Stimulated activated naive B cell treated with anti-CD40 and anti-IgM and Interleukin-4, amounts not matched to agents 10 μg/mL and 1 μg/mL and 100 μg/mL, for 72 hours (primary cell): ENCODE measurements around the gene GALNT5.

ENCODE experiments used
- ATAC-seq, 2 donors: fragments of 150-1000 bp; cut with Tn5 transposase; replicated peaks; 2 replicates each; pipeline ENCODE4 v1.10.0; 2021; ENCODE audit warnings: moderate library complexity in 1 of 2
- DNase-seq: peaks from one replicate; pipeline ENCODE4 v3.0.0; 2021
- H3K27ac Mint-ChIP-seq: one replicate; pipeline ENCODE4 v1.8.0; 2022; ENCODE audit warnings: mild to moderate bottlenecking, mixed read lengths
- H3K27me3 Mint-ChIP-seq, 2 donors: one replicate each; pipeline ENCODE4 v1.8.0; 2022; ENCODE audit warnings: mixed read lengths in 2 of 2
- H3K36me3 Mint-ChIP-seq, 2 donors: one replicate each; pipeline ENCODE4 v1.8.0; 2022; ENCODE audit warnings: mixed read lengths in 2 of 2, mild to moderate bottlenecking in 1 of 2
- H3K4me1 Mint-ChIP-seq, 2 donors: one replicate each; pipeline ENCODE4 v1.8.0; 2022; ENCODE audit warnings: mixed read lengths in 2 of 2, mild to moderate bottlenecking in 1 of 2
- H3K4me3 Mint-ChIP-seq, 2 donors: one replicate each; pipeline ENCODE4 v1.8.0; 2022; ENCODE audit warnings: mild to moderate bottlenecking in 2 of 2, mixed read lengths in 2 of 2, moderate library complexity in 1 of 2
- H3K9me3 Mint-ChIP-seq, 2 donors: one replicate each; pipeline ENCODE4 v1.8.0; 2022; ENCODE audit warnings: mixed read lengths in 2 of 2, mild to moderate bottlenecking in 1 of 2

GALNT5 gene

DNA sequence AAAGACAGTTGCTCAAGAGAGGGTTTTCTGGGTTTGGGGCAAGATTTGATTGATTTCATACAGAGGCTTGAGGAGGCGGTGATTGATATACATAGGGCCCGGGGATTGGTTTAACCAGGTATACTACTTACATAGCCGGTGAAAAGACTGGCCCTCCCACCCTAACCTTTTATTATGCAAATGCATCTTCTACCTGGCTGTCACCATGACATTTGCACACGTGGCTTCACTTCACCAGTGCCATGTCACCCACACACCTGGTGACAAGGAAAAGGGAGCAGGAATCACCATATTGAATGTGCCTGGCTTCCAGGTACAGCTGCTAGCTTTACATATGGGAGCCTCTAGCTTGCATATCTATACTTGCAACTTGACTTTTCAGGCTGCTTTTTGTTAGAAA lies 58.4 kb downstream of the GALNT5 start:
- H3K36me3 Mint-ChIP-seq: peaks cover 0 to 4% of the 10 kb centered on the region in 2 donors
- no peak for DNase-seq
- H3K27me3 Mint-ChIP-seq: no peaks in the 10 kb centered on the region
- no peaks in the 10 kb centered on the region for H3K4me1 Mint-ChIP-seq
- H3K9me3 Mint-ChIP-seq: no peaks in the 10 kb centered on the region
- ATAC-seq: no peak
- H3K27ac Mint-ChIP-seq: no peak overlapping the region
- no peak overlapping the region for H3K4me3 Mint-ChIP-seq

DNA sequence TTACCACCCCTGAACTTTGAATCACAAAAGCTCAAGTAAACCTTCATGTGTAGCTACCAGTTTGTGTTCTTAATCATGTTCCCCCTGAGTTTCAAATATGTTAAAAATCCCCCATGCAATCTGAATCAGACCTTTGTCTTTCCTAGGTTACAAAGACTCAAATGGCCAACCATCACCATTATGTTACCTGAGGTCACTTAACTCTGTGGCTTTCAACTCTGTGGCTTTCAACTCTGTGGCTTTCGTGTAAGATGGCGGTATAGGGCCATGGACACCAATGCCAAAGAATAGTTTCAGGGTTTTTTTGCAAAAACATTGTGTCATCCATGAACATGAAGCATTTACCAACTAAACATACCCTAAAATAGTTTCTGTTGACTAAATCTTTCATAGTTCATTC lies 61.4 kb downstream of the GALNT5 start:
- peaks cover 1 to 21% of the 10 kb centered on the region in 2 donors for H3K36me3 Mint-ChIP-seq
- no peaks in the 10 kb centered on the region for H3K27me3 Mint-ChIP-seq
- H3K9me3 Mint-ChIP-seq: no peaks in the 10 kb centered on the region
- no peak for DNase-seq
- no peak for ATAC-seq
- no peak overlapping the region for H3K27ac Mint-ChIP-seq
- peaks cover 4 to 6% of the 10 kb centered on the region in 2 donors for H3K4me1 Mint-ChIP-seq
- no peak overlapping the region for H3K4me3 Mint-ChIP-seq

DNA sequence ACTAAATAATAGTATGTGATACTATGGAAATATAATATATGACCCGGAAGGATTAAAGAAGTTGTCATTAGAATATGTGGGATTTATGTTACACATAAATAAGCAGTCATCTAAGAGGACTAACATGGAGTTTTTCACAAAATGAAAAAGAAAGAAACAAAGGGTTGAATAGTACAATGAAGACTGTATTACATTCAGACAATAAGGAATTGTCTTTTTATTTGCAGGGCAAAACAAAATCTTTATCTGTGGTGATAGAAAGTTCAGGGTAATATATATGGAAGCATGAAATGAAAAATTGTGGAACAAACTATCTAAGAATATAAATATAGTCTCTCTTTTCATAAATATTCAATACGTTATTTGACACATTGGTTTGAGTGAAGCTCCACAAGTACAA lies 62.3 kb downstream of the GALNT5 start:
- DNase-seq (no peak), ATAC-seq (no peak)
- no peaks in the 10 kb centered on the region for H3K27me3 Mint-ChIP-seq
- H3K27ac Mint-ChIP-seq: no peak overlapping the region
- peaks cover 1 to 21% of the 10 kb centered on the region in 2 donors for H3K36me3 Mint-ChIP-seq
- no peak overlapping the region for H3K4me3 Mint-ChIP-seq
- peaks cover 4 to 6% of the 10 kb centered on the region in 2 donors for H3K4me1 Mint-ChIP-seq
- H3K9me3 Mint-ChIP-seq: no peaks in the 10 kb centered on the region

DNA sequence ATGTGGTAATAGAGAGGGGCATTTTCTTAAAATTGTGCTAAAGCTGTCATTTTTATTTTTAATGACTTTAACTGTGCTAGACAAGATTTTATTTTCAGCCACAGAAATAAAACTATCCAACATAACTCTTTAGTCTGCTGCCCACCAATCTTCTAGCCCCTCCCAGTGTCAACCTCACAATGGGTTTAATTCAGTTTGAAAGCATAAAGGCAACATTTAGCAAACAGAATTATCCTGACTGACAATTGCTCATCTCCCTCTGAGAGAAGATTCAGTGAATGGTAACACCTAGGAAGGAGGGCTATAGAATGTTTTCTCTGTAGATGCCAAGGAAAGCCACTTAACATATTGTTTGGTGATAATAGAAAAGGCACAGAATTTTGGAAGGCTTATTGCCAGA lies 62.9 kb downstream of the GALNT5 start:
- no peaks in the 10 kb centered on the region for H3K9me3 Mint-ChIP-seq
- peaks cover 4 to 6% of the 10 kb centered on the region in 2 donors for H3K4me1 Mint-ChIP-seq
- H3K36me3 Mint-ChIP-seq: peaks cover 1 to 23% of the 10 kb centered on the region in 2 donors
- no peaks in the 10 kb centered on the region for H3K27me3 Mint-ChIP-seq
- ATAC-seq (no peak), DNase-seq (no peak)
- H3K4me3 Mint-ChIP-seq: no peak overlapping the region
- no peak overlapping the region for H3K27ac Mint-ChIP-seq

DNA sequence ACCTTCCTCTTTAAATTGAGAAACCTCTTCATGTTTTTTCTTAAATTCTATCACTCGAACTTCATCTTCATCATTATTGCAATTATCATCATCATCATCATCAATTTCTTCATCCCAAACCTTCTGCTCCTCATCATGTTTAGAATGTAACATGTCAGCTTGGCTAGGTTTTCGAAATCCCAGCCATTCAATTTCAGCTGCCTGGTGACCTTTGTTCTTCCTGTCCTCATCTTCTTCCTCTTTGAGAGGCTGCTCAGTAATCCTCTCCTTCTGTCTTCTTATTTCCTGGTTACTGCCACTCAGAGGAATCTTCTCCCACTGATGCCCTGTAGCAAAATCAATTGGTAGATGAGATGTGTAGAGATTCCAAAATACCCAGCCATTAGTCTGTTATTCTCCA lies 64.0 kb downstream of the GALNT5 start:
- H3K4me3 Mint-ChIP-seq: no peak overlapping the region
- peaks cover 4 to 6% of the 10 kb centered on the region in 2 donors for H3K4me1 Mint-ChIP-seq
- H3K9me3 Mint-ChIP-seq: no peaks in the 10 kb centered on the region
- DNase-seq (no peak), ATAC-seq (no peak)
- peaks cover 1 to 24% of the 10 kb centered on the region in 2 donors for H3K36me3 Mint-ChIP-seq
- no peak overlapping the region for H3K27ac Mint-ChIP-seq
- no peaks in the 10 kb centered on the region for H3K27me3 Mint-ChIP-seq

DNA sequence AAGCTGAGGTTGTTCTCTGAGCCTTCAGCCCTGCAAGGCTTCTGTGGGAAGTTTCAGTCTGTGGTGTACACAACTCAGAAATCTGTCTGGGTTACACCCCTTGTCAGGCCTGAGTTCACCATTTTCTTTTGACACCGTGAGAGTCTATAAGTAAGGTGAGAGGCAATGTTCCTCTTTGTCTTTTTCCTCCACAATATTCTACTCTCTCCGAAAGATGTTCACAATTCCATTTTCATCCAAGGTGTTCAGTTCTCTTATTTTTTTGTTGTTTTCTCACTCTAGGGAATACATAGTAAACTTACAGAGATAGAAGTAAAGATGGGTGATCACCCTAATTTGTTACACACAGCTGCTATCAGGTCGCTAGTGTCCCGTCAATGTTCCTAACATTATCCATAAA lies 64.9 kb downstream of the GALNT5 start:
- Mint-ChIP-seq H3K9me3 (no peaks in the 10 kb centered on the region), H3K27ac (no peak overlapping the region), H3K4me1 (peaks cover 7 to 10% of the 10 kb centered on the region in 2 donors), H3K36me3 (peaks cover 1 to 24% of the 10 kb centered on the region in 2 donors), H3K4me3 (no peak overlapping the region), H3K27me3 (no peaks in the 10 kb centered on the region)
- ATAC-seq (no peak), DNase-seq (no peak)

DNA sequence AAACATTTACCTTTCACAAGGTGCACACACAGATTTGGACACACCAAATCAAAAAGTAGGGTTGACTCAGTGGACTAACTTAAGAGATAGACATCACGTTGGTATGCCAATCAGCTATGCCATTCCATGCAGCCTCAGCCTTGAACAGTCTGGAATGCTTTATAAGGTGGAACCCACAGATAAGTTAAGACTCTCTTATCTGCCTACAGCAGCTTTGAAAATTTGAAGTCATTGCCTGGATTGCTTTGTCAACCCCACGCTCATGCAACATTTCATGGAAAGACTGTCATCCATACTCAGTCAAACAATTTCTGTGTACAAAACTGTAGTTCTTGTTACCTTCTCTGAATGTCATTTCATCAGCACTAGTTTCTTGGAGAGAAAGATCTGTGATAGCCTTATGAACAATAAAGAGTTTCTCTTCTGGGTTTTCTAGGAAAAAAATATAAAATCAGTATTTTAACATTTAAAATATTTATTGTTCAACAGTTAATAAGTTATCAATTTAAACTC lies 66.9 kb downstream of the GALNT5 start:
- Mint-ChIP-seq H3K4me3 (no peak overlapping the region), H3K9me3 (no peaks in the 10 kb centered on the region), H3K27ac (no peak overlapping the region), H3K36me3 (peaks cover 1 to 24% of the 10 kb centered on the region in 2 donors), H3K27me3 (no peaks in the 10 kb centered on the region), H3K4me1 (peaks cover 18 to 21% of the 10 kb centered on the region in 2 donors)
- DNase-seq (no peak), ATAC-seq (no peak)

DNA sequence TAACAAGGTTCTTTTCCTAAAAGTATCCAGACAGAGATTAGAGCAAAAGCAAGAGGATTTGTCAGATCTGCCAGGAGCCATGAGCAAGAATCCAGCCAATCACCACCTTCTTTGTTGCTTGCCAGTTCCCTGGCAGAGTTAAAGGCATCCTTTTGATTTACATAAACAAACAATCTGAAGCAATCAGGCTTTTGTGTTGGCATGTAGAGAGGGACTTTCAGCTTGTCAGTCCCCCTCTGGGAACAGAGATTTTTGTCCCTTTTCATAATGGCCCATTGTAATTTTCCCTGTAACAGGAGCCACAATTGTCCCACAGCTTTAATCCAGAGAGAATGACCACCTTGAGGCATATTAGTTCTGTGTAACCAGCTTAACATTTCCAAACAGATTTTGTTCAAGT lies 68.3 kb downstream of the GALNT5 start, which contains the start of gene ERMN:
ERMN (minus strand) TSS at position 39 of the 400 bp plus-strand sequence. CDS start 182 bp downstream, outside the sequence.
- peaks cover 18 to 21% of the 10 kb centered on the region in 2 donors for H3K4me1 Mint-ChIP-seq
- H3K27me3 Mint-ChIP-seq: no peaks in the 10 kb centered on the region
- no peaks in the 10 kb centered on the region for H3K9me3 Mint-ChIP-seq
- ATAC-seq: no peak
- H3K27ac Mint-ChIP-seq: peak within 1 kb of the TSS; percentile 56
- no peak for DNase-seq
- peaks cover 1 to 20% of the 10 kb centered on the region in 2 donors for H3K36me3 Mint-ChIP-seq
- H3K4me3 Mint-ChIP-seq: no peak within 1 kb of the TSS

DNA sequence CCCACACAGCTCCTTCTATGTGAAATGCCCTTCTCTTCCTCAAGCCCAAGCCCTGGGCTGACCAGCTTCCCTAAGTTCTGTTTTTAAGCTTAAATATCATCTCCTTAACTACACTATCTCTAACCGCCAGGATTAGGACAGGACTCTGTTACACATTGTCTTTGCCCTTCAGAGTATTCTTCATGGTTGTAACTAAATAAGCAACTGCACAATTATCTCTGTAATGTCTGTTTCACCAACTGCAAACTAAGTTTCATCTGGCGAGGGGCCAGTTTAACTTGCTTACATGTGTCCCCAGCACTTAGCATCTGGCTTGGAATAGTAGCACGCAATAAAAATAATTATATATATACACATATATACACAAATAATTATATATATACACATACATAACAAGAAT lies 69.2 kb downstream of the GALNT5 start:
- Mint-ChIP-seq H3K4me3 (no peak overlapping the region), H3K27ac (peak overlapping the region; percentile 56), H3K4me1 (peaks cover 14 to 15% of the 10 kb centered on the region in 2 donors)

DNA sequence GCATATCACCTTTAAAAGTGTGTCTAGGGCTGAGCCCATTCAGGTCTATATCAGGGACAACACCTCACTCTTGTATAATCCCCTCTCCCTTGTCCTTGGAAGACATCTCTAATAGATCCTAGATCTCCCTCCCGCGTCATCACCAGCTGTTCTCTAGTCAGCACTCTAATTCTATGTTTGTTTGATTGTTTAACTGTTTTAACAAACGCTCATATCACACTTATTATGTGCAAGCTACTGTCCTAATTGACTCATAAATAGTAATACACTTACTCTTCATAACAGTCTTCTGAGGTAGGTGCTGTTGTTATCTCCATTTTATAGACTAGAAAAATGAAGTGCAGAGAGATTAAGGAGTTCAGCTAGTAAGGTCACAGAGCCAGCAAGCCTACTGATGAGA lies 69.7 kb downstream of the GALNT5 start:
- peaks cover 0 to 12% of the 10 kb centered on the region in 2 donors for H3K36me3 Mint-ChIP-seq
- no peak overlapping the region for H3K4me3 Mint-ChIP-seq
- H3K27me3 Mint-ChIP-seq: no peaks in the 10 kb centered on the region
- ATAC-seq (peak in 1 of 2 donors; percentile 53), DNase-seq (no peak)
- H3K4me1 Mint-ChIP-seq: peaks cover 14 to 15% of the 10 kb centered on the region in 2 donors
- no peaks in the 10 kb centered on the region for H3K9me3 Mint-ChIP-seq
- no peak overlapping the region for H3K27ac Mint-ChIP-seq

More for the DNA sequence above, 69.2 kb downstream of the GALNT5 start:
- H3K27me3 Mint-ChIP-seq: no peaks in the 10 kb centered on the region
- H3K9me3 Mint-ChIP-seq: no peaks in the 10 kb centered on the region
- DNase-seq: no peak
- ATAC-seq: no peak
- H3K36me3 Mint-ChIP-seq: peaks cover 0 to 14% of the 10 kb centered on the region in 2 donors

DNA sequence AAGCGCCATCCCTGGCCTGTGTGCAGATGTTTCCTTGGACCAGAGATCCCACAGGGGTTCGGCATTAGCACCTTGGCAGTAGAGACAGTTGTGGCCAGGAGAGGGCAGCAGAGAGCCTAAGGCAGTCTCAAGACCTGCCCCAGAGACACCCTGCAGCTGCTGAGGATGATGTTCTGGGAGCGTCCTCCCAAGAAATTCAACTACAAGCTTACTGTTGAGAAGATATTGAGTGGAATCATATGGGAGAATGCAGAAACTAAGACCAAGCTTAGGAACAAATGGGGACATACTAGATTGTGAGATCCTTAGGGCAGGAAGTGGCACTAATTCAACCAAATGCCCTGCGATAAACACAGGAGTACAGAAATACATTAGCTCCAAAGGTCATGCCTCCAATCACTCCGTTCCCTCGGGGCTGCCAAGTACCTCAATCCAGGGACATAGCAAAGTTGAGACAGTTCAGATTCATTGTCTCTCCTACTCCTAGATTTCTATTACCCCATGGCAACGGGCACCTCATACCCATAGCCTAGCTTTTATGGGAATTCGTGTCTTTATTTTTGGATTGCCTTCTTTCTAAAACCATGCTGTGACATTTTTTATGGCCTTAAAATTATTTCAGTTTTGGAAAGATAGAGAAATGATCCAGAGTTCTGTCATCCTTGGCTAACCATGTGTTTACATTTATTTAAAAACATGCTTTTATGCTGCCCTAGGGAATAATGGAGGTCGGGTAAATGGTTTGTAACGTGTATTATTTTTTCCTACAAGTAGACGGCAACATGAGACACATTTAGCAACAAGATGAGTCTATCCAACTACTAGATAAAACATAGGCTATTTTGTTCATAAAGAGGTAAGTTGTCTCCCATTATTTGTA lies 70.4 kb downstream of the GALNT5 start:
- DNase-seq (peak; percentile 73), ATAC-seq (peak; percentile 98)
- H3K4me1 Mint-ChIP-seq: peaks cover 14 to 15% of the 10 kb centered on the region in 2 donors
- H3K36me3 Mint-ChIP-seq: peaks cover 0 to 7% of the 10 kb centered on the region in 2 donors
- H3K27me3 Mint-ChIP-seq: no peaks in the 10 kb centered on the region
- no peak overlapping the region for H3K27ac Mint-ChIP-seq
- peak overlapping the region; percentile 27 to 43 for H3K4me3 Mint-ChIP-seq
- H3K9me3 Mint-ChIP-seq: no peaks in the 10 kb centered on the region

DNA sequence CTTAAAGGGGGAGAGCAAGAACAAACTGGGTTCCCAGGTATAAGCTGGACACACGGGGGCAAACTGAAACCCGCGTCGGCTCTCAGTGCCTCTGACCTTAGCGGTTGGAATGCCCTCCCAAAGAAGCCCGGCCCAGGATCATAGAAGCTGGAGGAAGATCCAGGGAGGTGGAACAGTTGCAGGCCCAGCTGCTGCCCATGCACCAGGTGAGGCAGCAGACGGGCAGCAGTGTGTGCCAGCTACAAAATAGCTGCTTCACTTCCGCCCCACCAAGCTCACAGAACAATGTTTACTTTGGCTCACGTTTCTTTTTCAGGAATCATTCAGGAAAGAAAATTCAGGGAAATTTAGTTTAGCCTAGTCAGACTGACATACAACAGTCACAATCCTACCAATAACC lies 72.0 kb downstream of the GALNT5 start:
- Mint-ChIP-seq H3K9me3 (no peaks in the 10 kb centered on the region), H3K27ac (no peak overlapping the region), H3K27me3 (no peaks in the 10 kb centered on the region), H3K4me1 (peaks cover 14 to 15% of the 10 kb centered on the region in 2 donors), H3K4me3 (no peak overlapping the region), H3K36me3 (peaks cover 0 to 6% of the 10 kb centered on the region in 2 donors)
- no peak for DNase-seq
- no peak for ATAC-seq

DNA sequence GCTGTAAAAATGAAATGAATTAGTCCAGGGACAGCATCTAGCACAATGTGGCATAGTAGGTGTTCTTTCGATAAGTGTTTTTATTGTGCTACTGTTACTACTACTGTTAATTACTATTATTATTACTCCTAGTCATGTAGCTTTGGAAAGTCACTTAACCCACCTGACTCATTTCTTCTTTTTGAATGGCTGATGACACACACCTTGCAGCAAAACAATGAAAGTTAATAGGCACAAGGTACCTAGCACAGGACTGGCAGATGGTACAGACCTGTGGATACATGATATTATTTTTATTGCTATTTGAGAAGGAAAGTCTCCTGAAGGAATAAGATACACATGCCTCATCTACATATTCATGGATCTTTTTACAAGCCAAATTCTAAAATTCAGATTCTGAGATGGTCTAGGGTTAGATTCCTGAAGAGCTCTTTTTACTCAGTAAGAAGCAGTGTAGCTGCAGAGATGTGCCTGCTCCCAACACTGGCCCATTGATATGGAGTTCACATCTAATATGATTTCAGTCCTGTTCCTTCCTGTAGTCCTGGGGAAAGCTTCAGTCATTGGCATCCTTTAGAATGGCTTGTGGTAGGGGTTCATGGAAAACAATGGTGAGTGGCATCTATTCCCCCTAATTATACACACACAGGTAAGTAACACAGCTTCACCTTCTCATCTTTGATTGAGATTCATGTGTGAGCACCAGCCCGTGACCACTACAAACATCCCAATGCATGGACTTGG lies 76.0 kb downstream of the GALNT5 start:
- H3K27me3 Mint-ChIP-seq: no peaks in the 10 kb centered on the region
- no peak overlapping the region for H3K27ac Mint-ChIP-seq
- H3K9me3 Mint-ChIP-seq: no peaks in the 10 kb centered on the region
- ATAC-seq (peak in 1 of 2 donors; percentile 25), DNase-seq (no peak)
- H3K36me3 Mint-ChIP-seq: peaks cover 0 to 3% of the 10 kb centered on the region in 2 donors
- H3K4me3 Mint-ChIP-seq: no peak overlapping the region
- peaks cover 5 to 7% of the 10 kb centered on the region in 2 donors for H3K4me1 Mint-ChIP-seq

DNA sequence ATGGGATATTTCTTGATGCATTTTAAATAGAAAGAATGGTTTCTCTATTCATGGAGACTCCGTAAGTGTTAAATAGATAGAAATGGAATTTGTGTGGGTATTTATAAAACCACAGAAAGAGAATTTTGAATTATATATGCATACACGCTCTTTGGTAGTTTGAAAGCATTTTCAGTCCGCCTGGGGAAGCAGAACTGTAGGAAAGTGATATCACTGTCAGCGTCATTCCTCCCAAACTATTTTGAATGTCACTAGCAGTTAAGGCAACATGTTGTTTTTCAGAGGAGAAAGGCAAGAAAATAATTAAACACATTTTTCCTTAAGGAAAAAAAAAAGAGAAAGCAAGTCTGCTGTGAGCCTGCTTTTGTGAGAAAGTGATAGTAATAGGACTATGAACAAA lies 76.8 kb downstream of the GALNT5 start:
- H3K9me3 Mint-ChIP-seq: no peaks in the 10 kb centered on the region
- no peak for ATAC-seq
- H3K36me3 Mint-ChIP-seq: peaks cover 0 to 3% of the 10 kb centered on the region in 2 donors
- no peaks in the 10 kb centered on the region for H3K27me3 Mint-ChIP-seq
- no peak for DNase-seq
- no peak overlapping the region for H3K4me3 Mint-ChIP-seq
- H3K4me1 Mint-ChIP-seq: peaks cover 5 to 6% of the 10 kb centered on the region in 2 donors
- no peak overlapping the region for H3K27ac Mint-ChIP-seq
